ENCODE results near the gene NINJ1.

NINJ1 gene

GRCh38 chr9:93096131-93096802, 37.8 kb downstream of the NINJ1 start, which contains the start of gene CARD19:
TSS of gene CARD19 (plus strand) at chr9:93096217. CDS start at chr9:93096346, 129 bp downstream.
- no peak for TF ChIP-seq CTCF (IDR thresholded peaks at IDR 0.05; ENCODE audit: low read depth, low read length)
- H3K4me3 ChIP-seq (ENCODE audit: low read depth, low read length): peak within 1 kb of the TSS; percentile 75
- no peaks in the 10 kb centered on the region for H3K36me3 ChIP-seq
- H3K27me3 ChIP-seq (ENCODE audit: insufficient read depth, low read depth, severe bottlenecking): no peaks in the 10 kb centered on the region
- H3K27ac ChIP-seq: peak within 1 kb of the TSS; percentile 72
- H3K9me3 ChIP-seq (ENCODE audit: severe bottlenecking): no peaks in the 10 kb centered on the region
- DNase-seq: peak; percentile 43

GRCh38 chr9:93095205-93096130, 38.6 kb downstream of the NINJ1 start:
- H3K27me3 ChIP-seq (ENCODE audit: insufficient read depth, low read depth, severe bottlenecking): no peaks in the 10 kb centered on the region
- no peak for TF ChIP-seq CTCF (IDR thresholded peaks at IDR 0.05; ENCODE audit: low read depth, low read length)
- H3K36me3 ChIP-seq: no peaks in the 10 kb centered on the region
- peak; percentile 100 for DNase-seq
- H3K4me3 ChIP-seq (ENCODE audit: low read depth, low read length): peak overlapping the region; percentile 60
- no peaks in the 10 kb centered on the region for H3K9me3 ChIP-seq (ENCODE audit: severe bottlenecking)
- H3K27ac ChIP-seq: peak overlapping the region; percentile 72

- H3K27ac ChIP-seq: peak overlapping the region; percentile 72
Observed at GRCh38 chr9:93094658-93095204, 39.3 kb downstream of the NINJ1 start.

GRCh38 chr9:93093877-93094657, 40.0 kb downstream of the NINJ1 start:
- Histone ChIP-seq H3K36me3 (no peaks in the 10 kb centered on the region), H3K4me3 (ENCODE audit: low read depth, low read length) (no peak overlapping the region)

More at GRCh38 chr9:93094658-93095204, 39.3 kb downstream of the NINJ1 start:
- Histone ChIP-seq H3K9me3 (ENCODE audit: severe bottlenecking) (no peaks in the 10 kb centered on the region), H3K36me3 (no peaks in the 10 kb centered on the region), H3K27me3 (ENCODE audit: insufficient read depth, low read depth, severe bottlenecking) (no peaks in the 10 kb centered on the region), H3K4me3 (ENCODE audit: low read depth, low read length) (peak overlapping the region; percentile 60)
- DNase-seq: no peak
- TF ChIP-seq CTCF (IDR thresholded peaks at IDR 0.05; ENCODE audit: low read depth, low read length): no peak

More at GRCh38 chr9:93093877-93094657, 40.0 kb downstream of the NINJ1 start:
- Histone ChIP-seq H3K9me3 (ENCODE audit: severe bottlenecking) (no peaks in the 10 kb centered on the region), H3K27ac (no peak overlapping the region), H3K27me3 (ENCODE audit: insufficient read depth, low read depth, severe bottlenecking) (no peaks in the 10 kb centered on the region)
- no peak for TF ChIP-seq CTCF (IDR thresholded peaks at IDR 0.05; ENCODE audit: low read depth, low read length)
- DNase-seq: no peak
